ENCODE data around the gene CLPSL2. TPM values are rescaled to one million over a fixed set of nuclear protein-coding genes. Genes with fewer than 3 reads are reported as not detected.

The CLPSL2 gene
- total RNA-seq, result not detected in 2 replicates

GRCh38 chr6:35776364-35777215 lies at the start of gene CLPSL2:
CLPSL2 (plus strand) TSS chr6:35776598; CDS start chr6:35776619, 21 bp downstream.

DNA sequence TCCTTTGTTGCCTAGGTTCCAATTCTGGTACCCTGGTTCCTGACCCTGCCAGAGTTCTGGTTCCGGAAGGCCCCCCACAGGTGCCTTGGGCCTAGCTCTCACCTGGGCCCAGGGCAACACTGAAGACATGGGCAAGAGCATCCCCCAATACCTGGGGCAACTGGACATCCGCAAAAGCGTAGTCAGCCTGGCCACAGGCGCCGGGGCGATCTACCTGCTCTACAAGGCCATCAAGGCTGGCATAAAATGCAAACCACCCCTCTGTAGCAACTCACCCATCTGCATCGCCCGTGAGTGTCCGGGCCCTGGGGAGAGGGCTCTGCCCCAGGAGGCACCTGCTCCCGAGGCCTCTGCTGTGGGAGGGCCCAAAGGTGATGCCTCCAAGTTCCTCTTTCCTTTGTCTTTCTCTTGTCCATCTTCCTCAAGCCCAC lies 39.4 kb upstream of the CLPSL2 start, which contains the start of gene ARMC12:
TSS of gene ARMC12 (plus strand) at position 51 of the 431 bp plus-strand sequence. CDS start at position 128, 77 bp downstream.

GRCh38 chr6:35780719-35781118 lies 4.3 kb downstream of the CLPSL2 start, which contains the start of gene CLPSL1:
CLPSL1 (plus strand) TSS chr6:35781019; CDS start chr6:35781111, 92 bp downstream.

DNA sequence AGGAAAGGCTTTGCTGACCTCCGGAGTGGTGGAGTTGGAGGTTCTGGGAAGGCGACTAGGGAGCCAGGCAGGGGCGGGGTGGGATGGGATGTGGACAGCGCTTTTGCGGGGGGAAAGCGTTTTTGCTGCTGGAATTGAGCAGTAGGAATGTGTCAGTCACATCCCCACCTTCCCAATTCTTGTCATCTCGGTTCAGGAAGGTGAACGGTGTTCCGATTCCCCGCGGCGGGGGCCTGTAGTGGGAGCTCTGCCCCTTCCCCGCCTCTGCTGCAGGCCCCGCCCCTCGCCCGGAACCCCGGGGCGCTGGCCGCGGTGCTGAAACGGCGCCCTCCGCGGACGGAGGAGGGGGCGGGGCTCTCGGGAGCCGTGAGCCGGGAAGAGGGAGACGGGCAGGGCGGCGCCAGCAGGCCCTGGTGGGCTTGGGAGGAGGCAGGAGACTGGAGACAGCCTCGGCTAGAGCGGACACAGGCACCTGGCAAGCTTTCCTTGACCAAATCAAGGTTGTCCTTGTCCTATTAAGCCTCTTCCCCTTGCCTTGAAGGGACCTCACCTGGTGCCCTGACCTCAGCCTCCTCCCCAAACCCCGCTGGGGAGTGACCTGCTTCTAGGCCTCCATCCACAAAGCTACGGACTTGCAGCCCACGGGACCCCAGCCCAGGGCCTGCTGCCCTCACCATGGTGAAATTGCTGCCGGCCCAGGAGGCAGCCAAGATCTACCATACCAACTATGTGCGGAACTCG lies 28.8 kb downstream of the CLPSL2 start, which contains the start of gene LHFPL5:
TSS of gene LHFPL5 (plus strand) at position 357 of the 741 bp plus-strand sequence. CDS start at position 676, 319 bp downstream.

Other genes with a start within 250 kb of the CLPSL2 start
- 3.2 and 3.4 TPM in 2 replicates for gene FKBP5, start 87.7 kb upstream of the CLPSL2 start, total RNA-seq
- 0.12 and 0.16 TPM in 2 replicates for gene ARMC12, start 39.6 kb upstream of the CLPSL2 start, total RNA-seq
- not detected in 2 replicates for gene CLPSL1, start 4.4 kb downstream of the CLPSL2 start, total RNA-seq
- gene CLPS, start 20.7 kb downstream of the CLPSL2 start, total RNA-seq, result not detected in 2 replicates
- gene LHFPL5, start 28.8 kb downstream of the CLPSL2 start, total RNA-seq, result not detected in 2 replicates
- gene SRPK1, start 144.5 kb downstream of the CLPSL2 start, total RNA-seq, result 35.9 and 44.0 TPM in 2 replicates
- not detected in 2 replicates for gene SLC26A8, start 248.0 kb downstream of the CLPSL2 start, total RNA-seq